ENCODE measurements around the gene AMPD2.

DNA sequence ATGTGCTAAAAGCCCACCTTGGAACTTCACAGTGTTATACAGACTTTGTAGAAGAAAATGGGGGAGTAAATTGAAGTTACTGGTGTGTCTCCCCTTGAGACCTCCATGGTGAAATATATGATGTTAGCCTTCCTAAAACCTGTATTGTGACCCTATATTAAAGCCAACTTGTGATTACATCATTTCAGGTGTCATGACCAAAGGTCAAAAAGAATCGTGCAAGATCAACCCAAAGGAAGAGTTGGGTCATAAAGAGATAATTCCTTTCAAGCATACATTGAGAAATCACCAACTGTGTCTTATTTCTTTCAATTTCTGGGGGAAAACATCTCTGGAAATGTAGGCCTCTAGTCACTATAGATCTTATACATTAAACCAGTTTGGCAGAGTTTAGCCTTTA lies 34.9 kb upstream of the AMPD2 start:
- TF ChIP-seq POLR2AphosphoS5 (IDR thresholded peaks at IDR 0.05; ENCODE audit: insufficient read depth, low read depth, low read length): no peak
- no peak for TF ChIP-seq POLR2A (IDR thresholded peaks at IDR 0.05; ENCODE audit: low read depth, low read length)
- TF ChIP-seq EZH2 (IDR thresholded peaks at IDR 0.05; ENCODE audit: borderline replicate concordance, low read depth, low read length, severe bottlenecking): no peak
- TF ChIP-seq, protein P1, sequence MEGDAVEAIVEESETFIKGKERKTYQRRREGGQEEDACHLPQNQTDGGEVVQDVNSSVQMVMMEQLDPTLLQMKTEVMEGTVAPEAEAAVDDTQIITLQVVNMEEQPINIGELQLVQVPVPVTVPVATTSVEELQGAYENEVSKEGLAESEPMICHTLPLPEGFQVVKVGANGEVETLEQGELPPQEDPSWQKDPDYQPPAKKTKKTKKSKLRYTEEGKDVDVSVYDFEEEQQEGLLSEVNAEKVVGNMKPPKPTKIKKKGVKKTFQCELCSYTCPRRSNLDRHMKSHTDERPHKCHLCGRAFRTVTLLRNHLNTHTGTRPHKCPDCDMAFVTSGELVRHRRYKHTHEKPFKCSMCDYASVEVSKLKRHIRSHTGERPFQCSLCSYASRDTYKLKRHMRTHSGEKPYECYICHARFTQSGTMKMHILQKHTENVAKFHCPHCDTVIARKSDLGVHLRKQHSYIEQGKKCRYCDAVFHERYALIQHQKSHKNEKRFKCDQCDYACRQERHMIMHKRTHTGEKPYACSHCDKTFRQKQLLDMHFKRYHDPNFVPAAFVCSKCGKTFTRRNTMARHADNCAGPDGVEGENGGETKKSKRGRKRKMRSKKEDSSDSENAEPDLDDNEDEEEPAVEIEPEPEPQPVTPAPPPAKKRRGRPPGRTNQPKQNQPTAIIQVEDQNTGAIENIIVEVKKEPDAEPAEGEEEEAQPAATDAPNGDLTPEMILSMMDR (IDR thresholded peaks at IDR 0.05; ENCODE audit: extremely low read depth in 1 of 2, insufficient read depth in 1 of 2, low read depth in 1 of 2, low read length in 2 of 2): no peak
- no peak for TF ChIP-seq JUN (IDR thresholded peaks at IDR 0.05; ENCODE audit: borderline replicate concordance, insufficient read depth, insufficient read length, low read depth)
- TF ChIP-seq MAX (IDR thresholded peaks at IDR 0.05; ENCODE audit: insufficient read depth, insufficient read length): no peak
- TF ChIP-seq MYC (IDR thresholded peaks at IDR 0.05; ENCODE audit: low read depth, low read length): no peak
- TF ChIP-seq FOS (IDR thresholded peaks at IDR 0.05; ENCODE audit: borderline replicate concordance, insufficient read depth, low read length): no peak
- no peak for TF ChIP-seq GATA2 (IDR thresholded peaks at IDR 0.05; ENCODE audit: insufficient read depth, insufficient read length, low read depth, low read length)
